IMR-90 (cell line): Measurements from ENCODE around the gene ZBTB47. TPM values are rescaled to one million over a fixed set of nuclear protein-coding genes. Genes with fewer than 3 reads are reported as not detected.

Source experiments
- ATAC-seq: fragments of 200-7000 bp; cut with Tn5 transposase; 2 replicates; pipeline ENCODE4 v1.9.1; 2020; ENCODE audit warnings: low read depth, mild to moderate bottlenecking, moderate library complexity
- BruUV-seq: library from RNA; stranded (reverse); fragments of 400-500 nt; replicated peaks from 2 replicates; lab custom pipeline; 2021; lab: Mats Ljungman, UMichigan
- CTCF ChIA-PET: fragments of 300-600 bp; formaldehyde crosslinking; extraction: SDS; loops from one replicate; lab custom pipeline; 2021; ENCODE audit warnings: antibody characterized with exemption; lab: Yijun Ruan, JAX
- POLR2A ChIA-PET: fragments of 300-600 bp; sonication (Branson Sonifier 250); formaldehyde crosslinking; loops from one replicate; lab custom pipeline; 2022; ENCODE audit warnings: antibody characterized with exemption; ENCODE audit not compliant: unreplicated experiment; lab: Charles Lee
- DNase-seq: peaks from one replicate; pipeline ENCODE4 v3.0.0; 2013
- H2AFZ ChIP-seq: replicated peaks from 2 replicates; pipeline ENCODE3; 2013; ENCODE audit warnings: low read length, mild to moderate bottlenecking; ENCODE audit not compliant: poor library complexity
- H2AK5ac ChIP-seq: 2 replicates; pipeline ENCODE4 v1.6.1; 2013; ENCODE audit warnings: low read depth, low read length, inconsistent platforms
- H2AK9ac ChIP-seq: replicated peaks from 2 replicates; pipeline ENCODE3; 2013; ENCODE audit warnings: mild to moderate bottlenecking, low read depth, low read length, moderate library complexity; ENCODE audit not compliant: poor library complexity
- H2BK120ac ChIP-seq: 2 replicates; pipeline ENCODE4 v1.6.1; 2013; ENCODE audit warnings: low read depth, low read length, inconsistent platforms
- H2BK15ac ChIP-seq: 3 replicates; pipeline ENCODE4 v1.6.1; 2013; ENCODE audit warnings: low read depth, low read length, inconsistent platforms
- H2BK20ac ChIP-seq: 2 replicates; pipeline ENCODE4 v1.6.1; 2013; ENCODE audit warnings: low read depth, mild to moderate bottlenecking, inconsistent platforms, low read length, moderate library complexity
- H2BK5ac ChIP-seq: 2 replicates; pipeline ENCODE4 v1.6.1; 2013; ENCODE audit warnings: mild to moderate bottlenecking, low read depth, low read length, inconsistent platforms; ENCODE audit not compliant: poor library complexity, severe bottlenecking
- H3K14ac ChIP-seq: replicated peaks from 2 replicates; pipeline ENCODE4 v1.6.1; 2013; ENCODE audit warnings: low read depth, low read length, inconsistent platforms
- H3K18ac ChIP-seq: 2 replicates; pipeline ENCODE4 v1.6.1; 2013; ENCODE audit warnings: low read depth, low read length, control low read depth
- H3K23ac ChIP-seq: 2 replicates; pipeline ENCODE4 v1.6.1; 2013; ENCODE audit warnings: low read depth, low read length, inconsistent platforms
- H3K27ac ChIP-seq: 2 replicates; pipeline ENCODE4 v1.5.1; 2013; ENCODE audit warnings: mild to moderate bottlenecking, control low read depth, low read length; ENCODE audit not compliant: insufficient read depth
- H3K27me3 ChIP-seq: 2 replicates; pipeline ENCODE4 v1.6.1; 2013; ENCODE audit warnings: low read length; ENCODE audit not compliant: control insufficient read depth, insufficient read depth
- H3K36me3 ChIP-seq: 2 replicates; pipeline ENCODE4 v1.6.1; 2013; ENCODE audit warnings: low read length, mixed read lengths; ENCODE audit not compliant: control insufficient read depth, insufficient read depth
- H3K4ac ChIP-seq: 2 replicates; pipeline ENCODE4 v1.6.1; 2013; ENCODE audit warnings: low read depth, low read length, inconsistent platforms
- H3K4me1 ChIP-seq: 2 replicates; pipeline ENCODE4 v1.6.1; 2013; ENCODE audit warnings: low read length, mixed read lengths; ENCODE audit not compliant: control insufficient read depth, insufficient read depth
- H3K4me2 ChIP-seq: 2 replicates; pipeline ENCODE4 v1.6.1; 2013; ENCODE audit warnings: low read depth, mild to moderate bottlenecking, control low read depth, low read length, moderate library complexity
- H3K4me3 ChIP-seq: 2 replicates; pipeline ENCODE4 v1.5.1; 2013; ENCODE audit warnings: low read depth, mild to moderate bottlenecking, control low read depth, low read length, moderate library complexity; ENCODE audit not compliant: insufficient read depth
- H3K56ac ChIP-seq: 2 replicates; pipeline ENCODE4 v1.6.1; 2013; ENCODE audit warnings: low read length, inconsistent platforms; ENCODE audit not compliant: insufficient read depth; ENCODE audit errors: extremely low read depth
- H3K79me1 ChIP-seq, 2 experiments: 2 replicates each; pipeline ENCODE4 v1.6.1; 2013; ENCODE audit warnings: low read length in 2 of 2, inconsistent platforms in 1 of 2, low read depth in 1 of 2
- H3K9ac ChIP-seq: 2 replicates; pipeline ENCODE4 v1.6.1; 2013; ENCODE audit warnings: low read depth, low read length, control low read depth
- H3K9me1 ChIP-seq: 2 replicates; pipeline ENCODE4 v1.6.1; 2013; ENCODE audit warnings: low read length, inconsistent platforms; ENCODE audit not compliant: insufficient read depth
- H3K9me3 ChIP-seq: 2 replicates; pipeline ENCODE4 v1.6.1; 2013; ENCODE audit warnings: low read length; ENCODE audit not compliant: control insufficient read depth, insufficient read depth
- H4K20me1 ChIP-seq: 2 replicates; pipeline ENCODE4 v1.6.1; 2013; ENCODE audit warnings: low read length, inconsistent platforms; ENCODE audit not compliant: insufficient read depth
- H4K5ac ChIP-seq: 2 replicates; pipeline ENCODE4 v1.6.1; 2013; ENCODE audit warnings: mild to moderate bottlenecking, low read depth, low read length, control low read depth
- H4K8ac ChIP-seq, 2 experiments: 2 replicates each; pipeline ENCODE4 v1.6.1; 2013; ENCODE audit warnings: low read depth in 2 of 2, low read length in 2 of 2, control low read depth in 1 of 2, inconsistent platforms in 1 of 2
- H4K91ac ChIP-seq: 2 replicates; pipeline ENCODE4 v1.6.1; 2013; ENCODE audit warnings: low read depth, low read length, inconsistent platforms; ENCODE audit not compliant: insufficient read depth
- ELK1 ChIP-seq: fragments of 150-350 bp; IDR thresholded peaks from 2 replicates; pipeline ENCODE4 v1.6.1; 2016; ENCODE audit warnings: low read depth, mild to moderate bottlenecking, low read length, moderate library complexity, borderline replicate concordance
- MXI1 ChIP-seq: IDR thresholded peaks from 2 replicates; pipeline ENCODE4 v1.6.1; 2012; ENCODE audit warnings: low read depth, mild to moderate bottlenecking, low read length, moderate library complexity, borderline replicate concordance
- POLR2A ChIP-seq: IDR thresholded peaks from 2 replicates; pipeline ENCODE4 v1.6.1; 2012; ENCODE audit warnings: mild to moderate bottlenecking, low read depth, low read length
- RAD21 ChIP-seq: IDR thresholded peaks from 2 replicates; pipeline ENCODE4 v1.6.1; 2012; ENCODE audit warnings: low read length, improper control_type of control experiment
- WGBS, 2 experiments: methylation state at CpG; one replicate each; pipeline versions ENCODE4 v1.1.5 to v1.1.7; 2013; ENCODE audit warnings: missing lambda C conversion rate in 2 of 2; ENCODE audit not compliant: insufficient read length in 1 of 2; ENCODE audit errors: extremely low coverage in 2 of 2; 5-methylcytosine and 5-hydroxymethylcytosine counted together
- dilution Hi-C: fragments of 300-500 bp; cut with HindIII; formaldehyde crosslinking; loops from one replicate; pipeline ENCODE4 v1.14.3; 2018; ENCODE audit warnings: low sequenced_read_pairs; ENCODE audit not compliant: unreplicated experiment
- in situ Hi-C: fragments of 300-500 bp; cut with MboI; formaldehyde crosslinking; loops from 3 replicates; pipeline ENCODE4 v1.14.3; 2019; ENCODE audit warnings: low sequenced_read_pairs, inconsistent platforms, mixed read lengths
- intact Hi-C: fragments of 100-400 bp; cut with micrococcal nuclease; formaldehyde crosslinking; loops from 2 replicates; pipeline ENCODE4 v1.10.0; 2022
- polyA plus RNA-seq, 3 experiments: library from polyadenylated mRNA; depleted of rRNA; stranded (reverse); fragments of >200 nt; gene quantifications; 2 replicates each; pipeline ENCODE4 v1.2.3, GENCODE V29; 2012; ENCODE audit warnings: low replicate concordance in 1 of 3
- total RNA-seq: library from RNA; depleted of rRNA; stranded (reverse); fragments of >200 nt; gene quantifications from 2 replicates; pipeline ENCODE4 v1.2.3, GENCODE V29; 2012

ZBTB47 gene
- total and polyA plus RNA-seq, 2 of the 4 experiments (the other 2 are of a cell fraction): 10.9 to 16.8 TPM

- no peak overlapping the region for H3K56ac ChIP-seq
- dilution Hi-C loops (no loop called here), in situ Hi-C loops (no loop called here), intact Hi-C loops (no loop called here)
- no peak overlapping the region for H2AFZ ChIP-seq
- H3K9ac ChIP-seq: no peak overlapping the region
- no peaks in the 10 kb centered on the region; the same call in 1 of the 2 replicates for H4K20me1 ChIP-seq
- no peak overlapping the region for H2BK120ac ChIP-seq
- H4K8ac ChIP-seq: no peak overlapping the region
- no peak overlapping the region for H2AK5ac ChIP-seq
- no peak for ATAC-seq
- no peak overlapping the region for H2AK9ac ChIP-seq
- WGBS, 2 experiments: 42% methylated on average over 6 of the region's 9 CpGs; no CpG with 5 or more reads in 1 of the 2 experiments
- H3K27me3 ChIP-seq: peaks cover 73% of the 10 kb centered on the region
- H2BK20ac ChIP-seq: no peak overlapping the region
- peaks cover 2% of the 10 kb centered on the region; the same call in 1 of the 2 replicates for H3K4me1 ChIP-seq
- no peak for TF ChIP-seq POLR2A
- no peak for TF ChIP-seq ELK1
- no peak for TF ChIP-seq RAD21
- TF ChIP-seq MXI1: no peak
- no TSS peak for BruUV-seq
- H3K79me1 ChIP-seq: no peaks in the 10 kb centered on the region
- H3K4ac ChIP-seq: no peak overlapping the region
- H3K4me3 ChIP-seq: no peak overlapping the region
- no peaks in the 10 kb centered on the region for H3K36me3 ChIP-seq
- H3K9me1 ChIP-seq: 0 out of 2 replicates have a peak, but pooled peaks cover 2% of the 10 kb centered on the region
- ChIA-PET POLR2A (no interaction called here), CTCF (no interaction called here)
- no peak overlapping the region for H4K91ac ChIP-seq
- H4K5ac ChIP-seq: no peak overlapping the region
- H3K4me2 ChIP-seq: no peak overlapping the region
- no peak overlapping the region for H2BK5ac ChIP-seq
- H3K23ac ChIP-seq: no peak overlapping the region
- no peak overlapping the region for H3K14ac ChIP-seq
- DNase-seq: no peak
- no peak overlapping the region for H3K27ac ChIP-seq
- H2BK15ac ChIP-seq: no peak overlapping the region
- H3K9me3 ChIP-seq: peaks cover 7% of the 10 kb centered on the region
- no peak overlapping the region for H3K18ac ChIP-seq
Measured at GRCh38 chr3:42689421-42690014, 36.0 kb downstream of the ZBTB47 start.
